Ovary (tissue), 3 donors: ENCODE measurements around the gene HNRNPLL.

Source experiments
- EP300 ChIP-seq: sonication (generic); formaldehyde crosslinking; IDR thresholded peaks from one replicate; pipeline ENCODE4 v1.6.1; 2017; ENCODE audit warnings: antibody characterized with exemption
- POLR2A ChIP-seq: fragments of 450-650 bp; IDR thresholded peaks from one replicate; pipeline ENCODE4 v1.6.1; 2017; ENCODE audit warnings: antibody characterized with exemption, mild to moderate bottlenecking, moderate library complexity
- TF ChIP-seq, protein P1 (sequence below), 3 donors: fragments of 450-650 bp in 2 of 3; fragments of 200-600 bp in 1 of 3; IDR thresholded peaks; one replicate each; pipeline versions ENCODE4 v1.5.1 to v1.8.0; 2016 to 2022; ENCODE audit warnings: antibody characterized with exemption in 3 of 3, mild to moderate bottlenecking in 1 of 3
- donor health status: DM: no; HTN: no; CAD: no.

DNA sequence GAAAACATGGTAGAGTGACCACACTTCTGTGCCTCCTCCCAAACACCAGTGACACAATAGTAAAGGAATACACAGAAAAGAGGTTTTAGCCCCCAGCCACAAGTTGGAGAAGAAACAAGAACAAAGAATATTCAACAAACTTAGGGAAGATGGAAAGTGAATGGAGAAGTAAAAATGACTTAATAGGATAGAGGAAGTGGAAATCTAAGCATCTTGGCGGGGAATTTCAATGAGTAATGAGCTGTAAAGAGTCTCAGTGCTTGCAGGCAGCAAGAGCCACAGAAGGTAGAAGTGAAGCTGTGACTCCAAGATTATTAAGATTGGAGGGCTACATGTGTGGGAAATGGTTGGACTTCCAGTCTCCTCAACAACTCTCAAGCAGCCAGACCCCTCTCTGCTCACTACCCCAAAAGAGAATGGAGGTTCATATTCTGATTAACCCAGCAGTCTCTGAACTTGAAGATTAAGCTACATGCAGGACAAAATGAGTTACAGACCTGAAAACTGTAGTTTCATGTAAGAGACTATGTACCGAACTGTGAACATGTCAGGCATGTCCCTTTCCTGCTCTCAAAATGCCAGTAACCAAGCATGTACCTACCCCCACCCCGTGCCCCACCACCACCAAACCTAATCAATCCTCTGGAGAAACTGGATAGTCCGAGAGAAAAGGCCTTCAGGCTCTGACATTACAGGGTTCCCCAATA, 16.9 kb upstream of the HNRNPLL start:
- TF ChIP-seq POLR2A (no peak), EP300 (no peak)
- TF ChIP-seq, protein P1, sequence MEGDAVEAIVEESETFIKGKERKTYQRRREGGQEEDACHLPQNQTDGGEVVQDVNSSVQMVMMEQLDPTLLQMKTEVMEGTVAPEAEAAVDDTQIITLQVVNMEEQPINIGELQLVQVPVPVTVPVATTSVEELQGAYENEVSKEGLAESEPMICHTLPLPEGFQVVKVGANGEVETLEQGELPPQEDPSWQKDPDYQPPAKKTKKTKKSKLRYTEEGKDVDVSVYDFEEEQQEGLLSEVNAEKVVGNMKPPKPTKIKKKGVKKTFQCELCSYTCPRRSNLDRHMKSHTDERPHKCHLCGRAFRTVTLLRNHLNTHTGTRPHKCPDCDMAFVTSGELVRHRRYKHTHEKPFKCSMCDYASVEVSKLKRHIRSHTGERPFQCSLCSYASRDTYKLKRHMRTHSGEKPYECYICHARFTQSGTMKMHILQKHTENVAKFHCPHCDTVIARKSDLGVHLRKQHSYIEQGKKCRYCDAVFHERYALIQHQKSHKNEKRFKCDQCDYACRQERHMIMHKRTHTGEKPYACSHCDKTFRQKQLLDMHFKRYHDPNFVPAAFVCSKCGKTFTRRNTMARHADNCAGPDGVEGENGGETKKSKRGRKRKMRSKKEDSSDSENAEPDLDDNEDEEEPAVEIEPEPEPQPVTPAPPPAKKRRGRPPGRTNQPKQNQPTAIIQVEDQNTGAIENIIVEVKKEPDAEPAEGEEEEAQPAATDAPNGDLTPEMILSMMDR (IDR thresholded peaks at IDR 0.05) = no peak
